ENCODE results near the gene LARGE1. TPM values are rescaled to one million over a fixed set of nuclear protein-coding genes. Genes with fewer than 3 reads are reported as not detected.

LARGE1 gene
- total RNA-seq, 1 experiment from 2014 or later, result 5.8 TPM

GRCh38 chr22:33261699-33262098, 658.6 kb downstream of the LARGE1 start:
- H3K4me1 Mint-ChIP-seq (ENCODE audit: low read depth, unreplicated experiment), result peaks cover 10% of the 10 kb centered on the region
- no peak overlapping the region for H3K27ac Mint-ChIP-seq (ENCODE audit: unreplicated experiment)
- intact Hi-C loops (cut with micrococcal nuclease; ENCODE audit: unreplicated experiment), result no loop called here
- no peaks in the 10 kb centered on the region for H3K27me3 Mint-ChIP-seq (ENCODE audit: insufficient read depth, unreplicated experiment)
- no peaks in the 10 kb centered on the region for H3K4me1 ChIP-seq
- H3K36me3 Mint-ChIP-seq (ENCODE audit: insufficient read depth, unreplicated experiment), result no peaks in the 10 kb centered on the region
- no peak overlapping the region for H3K4me3 ChIP-seq (ENCODE audit: low read depth, low read length)
- POLR2A ChIA-PET, result no interaction called here
- no TSS peak for BruUV-seq (replicated peaks)
- CTCF ChIA-PET, result no interaction called here
- no peaks in the 10 kb centered on the region for H3K36me3 ChIP-seq (ENCODE audit: control insufficient read depth, insufficient read depth, low read length)
- no peaks in the 10 kb centered on the region for H3K9me3 ChIP-seq
- H3K9me3 Mint-ChIP-seq (ENCODE audit: unreplicated experiment), result peaks cover 10% of the 10 kb centered on the region
- H3K4me3 Mint-ChIP-seq (ENCODE audit: unreplicated experiment), result no peak overlapping the region
- H3K27me3 ChIP-seq (replicated peaks; ENCODE audit: control insufficient read depth, insufficient read depth, low read length), result no peaks in the 10 kb centered on the region
- DNase-seq, result no peak
- no peak for TF ChIP-seq CTCF (IDR thresholded peaks at IDR 0.05; ENCODE audit: insufficient read depth in 1 of 2, low read depth in 1 of 2, low read length in 1 of 2, severe bottlenecking in 1 of 2, unreplicated experiment in 1 of 2)

- no peak for TF ChIP-seq CTCF (IDR thresholded peaks at IDR 0.05; ENCODE audit: insufficient read depth in 1 of 2, low read depth in 1 of 2, low read length in 1 of 2, severe bottlenecking in 1 of 2, unreplicated experiment in 1 of 2)
- H3K4me3 Mint-ChIP-seq (ENCODE audit: unreplicated experiment), result no peak overlapping the region
- H3K36me3 ChIP-seq (ENCODE audit: control insufficient read depth, insufficient read depth, low read length), result no peaks in the 10 kb centered on the region
- H3K4me1 ChIP-seq, result no peaks in the 10 kb centered on the region
- H3K27me3 Mint-ChIP-seq (ENCODE audit: insufficient read depth, unreplicated experiment), result peaks cover 3% of the 10 kb centered on the region
- H3K36me3 Mint-ChIP-seq (ENCODE audit: insufficient read depth, unreplicated experiment), result no peaks in the 10 kb centered on the region
- POLR2A ChIA-PET, result no interaction called here
- H3K27ac Mint-ChIP-seq (ENCODE audit: unreplicated experiment), result no peak overlapping the region
- peaks cover 10% of the 10 kb centered on the region for H3K9me3 Mint-ChIP-seq (ENCODE audit: unreplicated experiment)
- intact Hi-C loops (cut with micrococcal nuclease; ENCODE audit: unreplicated experiment), result no loop called here
- CTCF ChIA-PET, result no interaction called here
- no peak overlapping the region for H3K4me3 ChIP-seq (ENCODE audit: low read depth, low read length)
- no TSS peak for BruUV-seq (replicated peaks)
- no peaks in the 10 kb centered on the region for H3K27me3 ChIP-seq (replicated peaks; ENCODE audit: control insufficient read depth, insufficient read depth, low read length)
- no peaks in the 10 kb centered on the region for H3K9me3 ChIP-seq
- DNase-seq, result no peak
- peaks cover 10% of the 10 kb centered on the region for H3K4me1 Mint-ChIP-seq (ENCODE audit: low read depth, unreplicated experiment)
Observed at GRCh38 chr22:33260498-33260897, 659.8 kb downstream of the LARGE1 start.

- Histone ChIP-seq H3K27me3 (replicated peaks; ENCODE audit: control insufficient read depth, insufficient read depth, low read length) (no peaks in the 10 kb centered on the region), H3K4me1 (no peaks in the 10 kb centered on the region), H3K9me3 (no peaks in the 10 kb centered on the region), H3K4me3 (ENCODE audit: low read depth, low read length) (no peak overlapping the region), H3K36me3 (ENCODE audit: control insufficient read depth, insufficient read depth, low read length) (no peaks in the 10 kb centered on the region)
- H3K27me3 Mint-ChIP-seq (ENCODE audit: insufficient read depth, unreplicated experiment), result peaks cover 10% of the 10 kb centered on the region
- H3K27ac Mint-ChIP-seq (ENCODE audit: unreplicated experiment), result no peak overlapping the region
- ChIA-PET CTCF (no interaction called here), POLR2A (no interaction called here)
- TF ChIP-seq CTCF (IDR thresholded peaks at IDR 0.05; ENCODE audit: insufficient read depth in 1 of 2, low read depth in 1 of 2, low read length in 1 of 2, severe bottlenecking in 1 of 2, unreplicated experiment in 1 of 2), result no peak
- intact Hi-C loops (cut with micrococcal nuclease; ENCODE audit: unreplicated experiment), result no loop called here
- no peaks in the 10 kb centered on the region for H3K4me1 Mint-ChIP-seq (ENCODE audit: low read depth, unreplicated experiment)
- H3K36me3 Mint-ChIP-seq (ENCODE audit: insufficient read depth, unreplicated experiment), result no peaks in the 10 kb centered on the region
- no peak for DNase-seq
- no peak overlapping the region for H3K4me3 Mint-ChIP-seq (ENCODE audit: unreplicated experiment)
- H3K9me3 Mint-ChIP-seq (ENCODE audit: unreplicated experiment), result peaks cover 10% of the 10 kb centered on the region
- no TSS peak for BruUV-seq (replicated peaks)
Observed at GRCh38 chr22:33255791-33256190, 664.5 kb downstream of the LARGE1 start.
